ENCODE data around the gene ZNF346. TPM values are rescaled to one million over a fixed set of nuclear protein-coding genes. Genes with fewer than 3 reads are reported as not detected.

The ZNF346 gene
- total and polyA plus RNA-seq, 2 of the 13 experiments (the other 11 are each of a cell fraction or from before 2014, with no cell fraction given), result 8.6 to 19.4 TPM

DNA sequence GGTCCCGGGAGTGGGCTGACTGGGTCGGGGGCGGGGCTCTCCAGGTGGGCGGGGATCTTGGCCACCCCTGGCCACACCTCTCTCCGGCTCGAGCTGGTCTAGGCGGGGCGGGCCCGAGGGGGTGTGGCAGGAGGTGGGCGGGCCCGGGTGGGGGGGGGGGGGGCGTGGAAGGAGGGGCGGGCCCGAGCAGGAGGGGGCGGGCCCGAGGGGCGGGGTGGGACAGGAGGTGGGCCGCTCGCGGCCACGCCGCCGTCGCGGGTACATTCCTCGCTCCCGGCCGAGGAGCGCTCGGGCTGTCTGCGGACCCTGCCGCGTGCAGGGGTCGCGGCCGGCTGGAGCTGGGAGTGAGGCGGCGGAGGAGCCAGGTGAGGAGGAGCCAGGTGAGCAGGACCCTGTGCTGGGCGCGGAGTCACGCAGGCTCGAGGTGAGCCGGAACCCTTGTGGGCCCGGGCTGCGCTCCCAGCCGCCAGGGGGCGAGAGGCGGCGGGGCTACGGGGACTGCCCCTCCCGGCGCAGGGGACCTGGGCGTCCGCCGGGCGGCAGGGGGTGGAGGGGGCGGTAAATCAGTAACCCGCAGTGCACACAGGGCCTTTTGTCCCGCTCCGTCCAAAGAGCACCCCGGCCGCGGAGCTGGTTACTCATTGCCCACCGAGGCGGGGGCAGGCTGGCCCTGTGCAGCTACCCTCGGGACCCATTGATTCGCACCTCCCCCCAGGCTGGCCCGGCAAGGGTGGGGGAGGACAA, 64.3 kb downstream of the ZNF346 start, which contains the start of gene FGFR4 (continued):
- TF ChIP-seq, protein P1, sequence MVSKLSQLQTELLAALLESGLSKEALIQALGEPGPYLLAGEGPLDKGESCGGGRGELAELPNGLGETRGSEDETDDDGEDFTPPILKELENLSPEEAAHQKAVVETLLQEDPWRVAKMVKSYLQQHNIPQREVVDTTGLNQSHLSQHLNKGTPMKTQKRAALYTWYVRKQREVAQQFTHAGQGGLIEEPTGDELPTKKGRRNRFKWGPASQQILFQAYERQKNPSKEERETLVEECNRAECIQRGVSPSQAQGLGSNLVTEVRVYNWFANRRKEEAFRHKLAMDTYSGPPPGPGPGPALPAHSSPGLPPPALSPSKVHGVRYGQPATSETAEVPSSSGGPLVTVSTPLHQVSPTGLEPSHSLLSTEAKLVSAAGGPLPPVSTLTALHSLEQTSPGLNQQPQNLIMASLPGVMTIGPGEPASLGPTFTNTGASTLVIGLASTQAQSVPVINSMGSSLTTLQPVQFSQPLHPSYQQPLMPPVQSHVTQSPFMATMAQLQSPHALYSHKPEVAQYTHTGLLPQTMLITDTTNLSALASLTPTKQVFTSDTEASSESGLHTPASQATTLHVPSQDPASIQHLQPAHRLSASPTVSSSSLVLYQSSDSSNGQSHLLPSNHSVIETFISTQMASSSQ (IDR thresholded peaks at IDR 0.05; ENCODE audit: low read depth), result peak; percentile 97
- TF ChIP-seq, protein P1 (CRISPR knock-in tag; IDR thresholded peaks at IDR 0.05; ENCODE audit: borderline replicate concordance), result peak; percentile 100
- TF ChIP-seq, protein P2, sequence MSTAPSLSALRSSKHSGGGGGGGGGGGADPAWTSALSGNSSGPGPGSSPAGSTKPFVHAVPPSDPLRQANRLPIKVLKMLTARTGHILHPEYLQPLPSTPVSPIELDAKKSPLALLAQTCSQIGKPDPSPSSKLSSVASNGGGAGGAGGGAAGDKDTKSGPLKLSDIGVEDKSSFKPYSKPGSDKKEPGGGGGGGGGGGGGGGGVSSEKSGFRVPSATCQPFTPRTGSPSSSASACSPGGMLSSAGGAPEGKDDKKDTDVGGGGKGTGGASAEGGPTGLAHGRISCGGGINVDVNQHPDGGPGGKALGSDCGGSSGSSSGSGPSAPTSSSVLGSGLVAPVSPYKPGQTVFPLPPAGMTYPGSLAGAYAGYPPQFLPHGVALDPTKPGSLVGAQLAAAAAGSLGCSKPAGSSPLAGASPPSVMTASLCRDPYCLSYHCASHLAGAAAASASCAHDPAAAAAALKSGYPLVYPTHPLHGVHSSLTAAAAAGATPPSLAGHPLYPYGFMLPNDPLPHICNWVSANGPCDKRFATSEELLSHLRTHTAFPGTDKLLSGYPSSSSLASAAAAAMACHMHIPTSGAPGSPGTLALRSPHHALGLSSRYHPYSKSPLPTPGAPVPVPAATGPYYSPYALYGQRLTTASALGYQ (CRISPR knock-in tag; IDR thresholded peaks at IDR 0.05), result peak; percentile 81; the same call in 1 of the 2 replicates
- TF ChIP-seq HCFC1 (IDR thresholded peaks at IDR 0.05; ENCODE audit: low read depth, low read length), result no peak
- peak; percentile 71; the same call in 1 of the 2 replicates for TF ChIP-seq ETV5 (CRISPR knock-in tag; IDR thresholded peaks at IDR 0.05; ENCODE audit: borderline replicate concordance)
- peak; percentile 95 for TF ChIP-seq DR1 (CRISPR knock-in tag; IDR thresholded peaks at IDR 0.05)
- no peak for TF ChIP-seq NFRKB (IDR thresholded peaks at IDR 0.05)
- TF ChIP-seq, protein P3, sequence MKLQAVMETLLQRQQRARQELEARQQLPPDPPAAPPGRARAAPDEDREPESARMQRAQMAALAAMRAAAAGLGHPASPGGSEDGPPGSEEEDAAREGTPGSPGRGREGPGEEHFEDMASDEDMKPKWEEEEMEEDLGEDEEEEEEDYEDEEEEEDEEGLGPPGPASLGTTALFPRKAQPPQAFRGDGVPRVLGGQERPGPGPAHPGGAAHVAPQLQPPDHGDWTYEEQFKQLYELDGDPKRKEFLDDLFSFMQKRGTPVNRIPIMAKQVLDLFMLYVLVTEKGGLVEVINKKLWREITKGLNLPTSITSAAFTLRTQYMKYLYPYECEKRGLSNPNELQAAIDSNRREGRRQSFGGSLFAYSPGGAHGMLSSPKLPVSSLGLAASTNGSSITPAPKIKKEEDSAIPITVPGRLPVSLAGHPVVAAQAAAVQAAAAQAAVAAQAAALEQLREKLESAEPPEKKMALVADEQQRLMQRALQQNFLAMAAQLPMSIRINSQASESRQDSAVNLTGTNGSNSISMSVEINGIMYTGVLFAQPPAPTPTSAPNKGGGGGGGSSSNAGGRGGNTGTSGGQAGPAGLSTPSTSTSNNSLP (IDR thresholded peaks at IDR 0.05; ENCODE audit: low read depth, low read length), result no peak
- TF ChIP-seq, protein P4, sequence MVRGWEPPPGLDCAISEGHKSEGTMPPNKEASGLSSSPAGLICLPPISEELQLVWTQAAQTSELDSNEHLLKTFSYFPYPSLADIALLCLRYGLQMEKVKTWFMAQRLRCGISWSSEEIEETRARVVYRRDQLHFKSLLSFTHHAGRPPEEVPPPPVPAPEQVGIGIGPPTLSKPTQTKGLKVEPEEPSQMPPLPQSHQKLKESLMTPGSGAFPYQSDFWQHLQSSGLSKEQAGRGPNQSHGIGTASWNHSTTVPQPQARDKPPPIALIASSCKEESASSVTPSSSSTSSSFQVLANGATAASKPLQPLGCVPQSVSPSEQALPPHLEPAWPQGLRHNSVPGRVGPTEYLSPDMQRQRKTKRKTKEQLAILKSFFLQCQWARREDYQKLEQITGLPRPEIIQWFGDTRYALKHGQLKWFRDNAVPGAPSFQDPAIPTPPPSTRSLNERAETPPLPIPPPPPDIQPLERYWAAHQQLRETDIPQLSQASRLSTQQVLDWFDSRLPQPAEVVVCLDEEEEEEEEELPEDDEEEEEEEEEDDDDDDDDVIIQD (CRISPR knock-in tag; IDR thresholded peaks at IDR 0.05; ENCODE audit: low read depth), result peak; percentile 48; the same call in 1 of the 2 replicates
- TF ChIP-seq FOSL1 (CRISPR knock-in tag; IDR thresholded peaks at IDR 0.05; ENCODE audit: borderline replicate concordance), result no peak; the same call in 1 of the 2 replicates
- TF ChIP-seq ZNF44 (CRISPR knock-in tag; IDR thresholded peaks at IDR 0.05), result no peak
- no peak for TF ChIP-seq RORA (CRISPR knock-in tag; IDR thresholded peaks at IDR 0.05)
- no peak for TF ChIP-seq NBN (conservative IDR thresholded peaks at IDR 0.05)
- TF ChIP-seq ZNF563 (CRISPR knock-in tag; IDR thresholded peaks at IDR 0.05), result peak; percentile 84
- TF ChIP-seq ZBTB42 (CRISPR knock-in tag; IDR thresholded peaks at IDR 0.05), result no peak
- peak; percentile 97 for TF ChIP-seq PRPF4 (IDR thresholded peaks at IDR 0.05; ENCODE audit: low read depth, low read length, poor library complexity, severe bottlenecking)
- no peak for TF ChIP-seq TOPORS (CRISPR knock-in tag; IDR thresholded peaks at IDR 0.05)
- 0 out of 2 replicates have a peak, but pooled peaks have one; percentile 12 for TF ChIP-seq HMG20B (CRISPR knock-in tag; conservative IDR thresholded peaks at IDR 0.05)
- TF ChIP-seq AGO2 (optimal IDR thresholded peaks at IDR 0.05; ENCODE audit: low read depth, low read length), result no peak
- TF ChIP-seq, protein P5, sequence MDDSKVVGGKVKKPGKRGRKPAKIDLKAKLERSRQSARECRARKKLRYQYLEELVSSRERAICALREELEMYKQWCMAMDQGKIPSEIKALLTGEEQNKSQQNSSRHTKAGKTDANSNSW (CRISPR knock-in tag; IDR thresholded peaks at IDR 0.05; ENCODE audit: borderline replicate concordance), result no peak
- peak; percentile 22; the same call in 1 of the 2 replicates for TF ChIP-seq ZNF264 (CRISPR knock-in tag; IDR thresholded peaks at IDR 0.05)
